Panc1 (cell line): ENCODE measurements around the gene BCL10. TPM values are rescaled to one million over a fixed set of nuclear protein-coding genes. Genes with fewer than 3 reads are reported as not detected.

Experiments used
- ATAC-seq: fragments of 200-7000 bp; cut with Tn5 transposase; 2 replicates; pipeline ENCODE4 v1.9.1; 2020; ENCODE audit warnings: mild to moderate bottlenecking, moderate library complexity
- BruUV-seq: library from RNA; stranded (reverse); fragments of 400-500 nt; replicated peaks from 2 replicates; lab custom pipeline; 2021; lab: Mats Ljungman, UMichigan
- CTCF ChIA-PET: fragments of 300-600 bp; sonication (Branson Sonifier 250); formaldehyde crosslinking; loops from one replicate; lab custom pipeline; 2022; ENCODE audit warnings: antibody characterized with exemption; lab: Charles Lee
- POLR2A ChIA-PET: fragments of 300-600 bp; sonication (Branson Sonifier 250); formaldehyde crosslinking; loops from one replicate; lab custom pipeline; 2022; ENCODE audit warnings: antibody characterized with exemption; lab: Charles Lee
- DNase-seq: peaks from one replicate; pipeline ENCODE4 v3.0.0-alpha.2; 2010; ENCODE audit warnings: low read depth, low spot score
- H3K27ac ChIP-seq: 2 replicates; pipeline ENCODE4 v1.5.1; 2011; ENCODE audit warnings: mild to moderate bottlenecking, low read length, inconsistent platforms
- H3K27me3 ChIP-seq: fragments of 200-500 bp; sonication (Bioruptor generic); 2 replicates; pipeline ENCODE4 v1.6.0; 2014; ENCODE audit warnings: low read length, inconsistent platforms; ENCODE audit not compliant: control insufficient read depth, insufficient read depth
- H3K36me3 ChIP-seq: fragments of 200-500 bp; sonication (Bioruptor generic); 2 replicates; pipeline ENCODE4 v1.5.1; 2014; ENCODE audit warnings: inconsistent platforms, mild to moderate bottlenecking, low read length, moderate library complexity; ENCODE audit not compliant: control insufficient read depth, insufficient read depth
- H3K4me1 ChIP-seq: 2 replicates; pipeline ENCODE4 v1.5.1; 2011; ENCODE audit warnings: inconsistent platforms, mild to moderate bottlenecking, low read length, moderate library complexity; ENCODE audit not compliant: control insufficient read depth, insufficient read depth
- H3K4me3 ChIP-seq, 2 experiments: 2 replicates each; pipeline ENCODE4 v1.5.1; 2011 to 2012; ENCODE audit warnings: low read depth in 2 of 2, low read length in 2 of 2, mild to moderate bottlenecking in 2 of 2, inconsistent platforms in 1 of 2, moderate library complexity in 1 of 2
- H3K9me3 ChIP-seq: fragments of 200-500 bp; sonication (Bioruptor generic); 2 replicates; pipeline ENCODE4 v1.5.1; 2014; ENCODE audit warnings: low read depth, mild to moderate bottlenecking, inconsistent platforms, low read length, moderate library complexity; ENCODE audit not compliant: control insufficient read depth, insufficient read depth
- POLR2AphosphoS5 ChIP-seq: IDR thresholded peaks from 2 replicates; pipeline ENCODE4 v1.6.1; 2012; ENCODE audit warnings: mild to moderate bottlenecking, low read depth, low read length, moderate library complexity
- SIN3A ChIP-seq: IDR thresholded peaks from 2 replicates; pipeline ENCODE4 v1.6.1; 2012; ENCODE audit warnings: low read depth, mild to moderate bottlenecking, low read length, moderate library complexity, borderline replicate concordance; ENCODE audit not compliant: insufficient read depth
- TCF7L2 ChIP-seq: IDR thresholded peaks from 2 replicates; pipeline ENCODE4 v1.6.1; 2011; ENCODE audit warnings: mild to moderate bottlenecking, low read depth, low read length, inconsistent platforms
- in situ Hi-C: cut with HindIII; loops from 2 replicates; pipeline ENCODE4 v1.10.0; 2016; ENCODE audit warnings: low sequenced_read_pairs, low pct_unique_long_range_greater_than_20kb
- intact Hi-C: fragments of 100-400 bp; cut with micrococcal nuclease; formaldehyde crosslinking; loops from one replicate; pipeline ENCODE4 v1.10.0; 2022; ENCODE audit not compliant: unreplicated experiment
- total RNA-seq: library from RNA; stranded (reverse); gene quantifications from one replicate; pipeline ENCODE4 v1.2.1, GENCODE V29; 2021; ENCODE audit not compliant: unreplicated experiment
- TF ChIP-seq, protein P1 (sequence below): fragments of 450-650 bp; IDR thresholded peaks from 2 replicates; pipeline ENCODE4 v1.5.1; 2017; ENCODE audit warnings: mild to moderate bottlenecking
- TF ChIP-seq, protein P2 (sequence below), 2 experiments: IDR thresholded peaks; 2 replicates each; pipeline ENCODE4 v1.6.1; 2011 to 2012; ENCODE audit warnings: low read depth in 2 of 2, control low read depth in 1 of 2, low read length in 1 of 2, mild to moderate bottlenecking in 1 of 2, moderate library complexity in 1 of 2; ENCODE audit not compliant: insufficient read depth in 1 of 2

The BCL10 gene
- total RNA-seq, 1 experiment from 2014 or later: 69.9 TPM

DNA sequence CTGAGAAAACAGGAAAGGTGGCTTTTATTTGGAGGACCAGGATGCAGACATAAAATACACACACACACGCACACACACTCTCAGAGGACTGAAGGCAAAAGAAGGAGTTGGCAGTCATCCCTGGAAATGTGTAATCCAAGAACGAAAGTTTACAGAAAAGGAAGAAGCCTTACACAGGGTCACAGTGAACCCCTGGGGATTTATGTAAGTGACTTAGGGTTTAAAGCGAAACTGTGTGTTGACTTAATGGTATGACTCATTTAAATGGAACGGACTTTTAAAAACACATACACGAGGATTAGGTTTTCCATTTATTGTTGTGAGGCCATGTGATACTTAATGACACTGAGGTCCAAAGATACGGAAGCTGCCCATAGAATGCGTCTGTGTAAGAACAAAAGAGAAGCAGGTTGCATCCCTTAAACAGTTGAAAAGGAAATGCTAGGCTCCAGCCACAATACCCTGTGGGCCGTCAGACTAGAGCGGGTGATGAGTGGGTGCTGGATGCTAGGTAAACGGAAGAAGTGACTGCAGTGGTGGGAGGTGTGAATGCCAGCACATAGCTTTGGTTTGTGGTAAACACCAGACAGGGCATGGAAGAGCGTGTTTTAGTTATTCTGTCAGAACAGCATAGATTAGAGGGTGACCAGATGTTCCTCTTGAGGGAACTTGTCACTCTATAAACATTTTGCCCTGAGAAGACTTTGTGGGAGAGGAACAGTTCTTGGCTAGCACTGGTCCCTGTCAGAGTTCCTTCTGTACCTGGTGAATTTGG is 21.6 kb upstream of the BCL10 start:
- intact Hi-C loops (no loop called here), in situ Hi-C loops (no loop called here)
- peak; percentile 100 for DNase-seq
- TF ChIP-seq POLR2AphosphoS5: peak; percentile 96
- TF ChIP-seq TCF7L2: peak; percentile 88
- TF ChIP-seq, protein P1, sequence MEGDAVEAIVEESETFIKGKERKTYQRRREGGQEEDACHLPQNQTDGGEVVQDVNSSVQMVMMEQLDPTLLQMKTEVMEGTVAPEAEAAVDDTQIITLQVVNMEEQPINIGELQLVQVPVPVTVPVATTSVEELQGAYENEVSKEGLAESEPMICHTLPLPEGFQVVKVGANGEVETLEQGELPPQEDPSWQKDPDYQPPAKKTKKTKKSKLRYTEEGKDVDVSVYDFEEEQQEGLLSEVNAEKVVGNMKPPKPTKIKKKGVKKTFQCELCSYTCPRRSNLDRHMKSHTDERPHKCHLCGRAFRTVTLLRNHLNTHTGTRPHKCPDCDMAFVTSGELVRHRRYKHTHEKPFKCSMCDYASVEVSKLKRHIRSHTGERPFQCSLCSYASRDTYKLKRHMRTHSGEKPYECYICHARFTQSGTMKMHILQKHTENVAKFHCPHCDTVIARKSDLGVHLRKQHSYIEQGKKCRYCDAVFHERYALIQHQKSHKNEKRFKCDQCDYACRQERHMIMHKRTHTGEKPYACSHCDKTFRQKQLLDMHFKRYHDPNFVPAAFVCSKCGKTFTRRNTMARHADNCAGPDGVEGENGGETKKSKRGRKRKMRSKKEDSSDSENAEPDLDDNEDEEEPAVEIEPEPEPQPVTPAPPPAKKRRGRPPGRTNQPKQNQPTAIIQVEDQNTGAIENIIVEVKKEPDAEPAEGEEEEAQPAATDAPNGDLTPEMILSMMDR: no peak
- TF ChIP-seq SIN3A: no peak; the same call in 1 of the 2 replicates
- TF ChIP-seq, protein P2, sequence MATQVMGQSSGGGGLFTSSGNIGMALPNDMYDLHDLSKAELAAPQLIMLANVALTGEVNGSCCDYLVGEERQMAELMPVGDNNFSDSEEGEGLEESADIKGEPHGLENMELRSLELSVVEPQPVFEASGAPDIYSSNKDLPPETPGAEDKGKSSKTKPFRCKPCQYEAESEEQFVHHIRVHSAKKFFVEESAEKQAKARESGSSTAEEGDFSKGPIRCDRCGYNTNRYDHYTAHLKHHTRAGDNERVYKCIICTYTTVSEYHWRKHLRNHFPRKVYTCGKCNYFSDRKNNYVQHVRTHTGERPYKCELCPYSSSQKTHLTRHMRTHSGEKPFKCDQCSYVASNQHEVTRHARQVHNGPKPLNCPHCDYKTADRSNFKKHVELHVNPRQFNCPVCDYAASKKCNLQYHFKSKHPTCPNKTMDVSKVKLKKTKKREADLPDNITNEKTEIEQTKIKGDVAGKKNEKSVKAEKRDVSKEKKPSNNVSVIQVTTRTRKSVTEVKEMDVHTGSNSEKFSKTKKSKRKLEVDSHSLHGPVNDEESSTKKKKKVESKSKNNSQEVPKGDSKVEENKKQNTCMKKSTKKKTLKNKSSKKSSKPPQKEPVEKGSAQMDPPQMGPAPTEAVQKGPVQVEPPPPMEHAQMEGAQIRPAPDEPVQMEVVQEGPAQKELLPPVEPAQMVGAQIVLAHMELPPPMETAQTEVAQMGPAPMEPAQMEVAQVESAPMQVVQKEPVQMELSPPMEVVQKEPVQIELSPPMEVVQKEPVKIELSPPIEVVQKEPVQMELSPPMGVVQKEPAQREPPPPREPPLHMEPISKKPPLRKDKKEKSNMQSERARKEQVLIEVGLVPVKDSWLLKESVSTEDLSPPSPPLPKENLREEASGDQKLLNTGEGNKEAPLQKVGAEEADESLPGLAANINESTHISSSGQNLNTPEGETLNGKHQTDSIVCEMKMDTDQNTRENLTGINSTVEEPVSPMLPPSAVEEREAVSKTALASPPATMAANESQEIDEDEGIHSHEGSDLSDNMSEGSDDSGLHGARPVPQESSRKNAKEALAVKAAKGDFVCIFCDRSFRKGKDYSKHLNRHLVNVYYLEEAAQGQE (IDR thresholded peaks at IDR 0.05; ENCODE audit: insufficient read depth in 1 of 2, low read depth in 2 of 2, low read length in 1 of 2): peak in 1 of 2 experiments; percentile 37; a peak in 2 of 4 replicates
- ChIA-PET POLR2A (interaction anchor here (0.7 to 2.7 kb wide), 3 partner anchors 20 to 286 kb away, joined by 3 to 16 read pairs (median 4); partner anchors contain the start of gene BCL10), CTCF (interaction anchor here (0.8 kb wide), 1 partner anchor 38 kb away, joined by 3 read pairs; no protein-coding TSS in a partner anchor)
- H3K4me1 ChIP-seq: peaks cover 42% of the 10 kb centered on the region
- H3K9me3 ChIP-seq: no peaks in the 10 kb centered on the region
- H3K36me3 ChIP-seq: no peaks in the 10 kb centered on the region
- peak overlapping the region; percentile 89 for H3K27ac ChIP-seq
- ATAC-seq: peak; percentile 93
- H3K27me3 ChIP-seq: no peaks in the 10 kb centered on the region
- peak overlapping the region; percentile 1 to 37; a peak in 2 of 4 replicates for H3K4me3 ChIP-seq
- BruUV-seq: no TSS peak

DNA sequence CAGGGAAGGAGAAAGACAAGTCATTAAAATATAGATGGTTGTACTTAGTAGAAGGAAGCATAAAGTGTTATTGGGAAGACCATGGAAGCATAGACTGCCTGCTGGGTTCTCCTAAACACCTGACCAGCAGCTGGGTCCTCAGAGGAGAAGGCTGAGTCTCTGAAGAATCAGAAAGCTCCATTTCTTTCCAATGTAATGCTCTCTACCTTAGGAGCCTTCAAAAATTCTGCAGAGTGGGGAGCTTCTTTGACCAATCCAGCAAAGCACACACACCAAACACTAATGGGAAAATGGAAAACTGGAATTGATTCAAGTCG is 21.1 kb upstream of the BCL10 start:
- ChIA-PET CTCF (interaction anchor here (0.6 to 0.8 kb wide), 2 partner anchors 37 to 327 kb away, joined by 3 read pairs; no protein-coding TSS in a partner anchor), POLR2A (interaction anchor here (0.6 to 2.7 kb wide), 5 partner anchors 16 to 286 kb away, joined by 3 to 16 read pairs (median 4); partner anchors contain the start of genes BCL10 and C1orf52)
- TF ChIP-seq TCF7L2 (no peak), SIN3A (no peak), POLR2AphosphoS5 (no peak)
- TF ChIP-seq, protein P2 (IDR thresholded peaks at IDR 0.05; ENCODE audit: insufficient read depth in 1 of 2, low read depth in 2 of 2, low read length in 1 of 2): no peak
- TF ChIP-seq, protein P1: no peak
- H3K36me3 ChIP-seq: no peaks in the 10 kb centered on the region
- H3K4me3 ChIP-seq: peak overlapping the region; percentile 1 to 37; a peak in 2 of 4 replicates
- H3K9me3 ChIP-seq: no peaks in the 10 kb centered on the region
- intact Hi-C loops: no loop called here
- peaks cover 42% of the 10 kb centered on the region for H3K4me1 ChIP-seq
- peak overlapping the region; percentile 89 for H3K27ac ChIP-seq
- in situ Hi-C loops: no loop called here
- ATAC-seq (no peak; the same call in 1 of the 2 replicates), DNase-seq (no peak)
- BruUV-seq: TSS peak; percentile 99
- no peaks in the 10 kb centered on the region for H3K27me3 ChIP-seq
